WTC11 (cell line): ENCODE data around the gene SCAI.

ENCODE experiments used
- CBFB ChIP-seq: sonication (generic); formaldehyde crosslinking; IDR thresholded peaks from 2 replicates; pipeline ENCODE4 v1.8.1; 2022; ENCODE audit warnings: mild to moderate bottlenecking, low read depth, missing genetic modification reagents
- OVOL2 ChIP-seq: fragments of 250-450 bp; sonication (Bioruptor Pico); IDR thresholded peaks from 2 replicates; pipeline ENCODE4 v1.9.0; 2021; ENCODE audit warnings: mild to moderate bottlenecking, borderline replicate concordance
- SP1 ChIP-seq: sonication (generic); formaldehyde crosslinking; conservative IDR thresholded peaks from 2 replicates; pipeline ENCODE4 v1.8.1; 2022; ENCODE audit warnings: missing genetic modification reagents
- TEAD4 ChIP-seq: sonication (generic); formaldehyde crosslinking; IDR thresholded peaks from 2 replicates; pipeline ENCODE4 v1.8.0; 2022; ENCODE audit warnings: mild to moderate bottlenecking, missing genetic modification reagents
- ZBTB21 ChIP-seq: sonication (generic); formaldehyde crosslinking; IDR thresholded peaks from 2 replicates; pipeline ENCODE4 v1.8.1; 2023; ENCODE audit warnings: mild to moderate bottlenecking, missing genetic modification reagents, borderline replicate concordance
- ZNF121 ChIP-seq: sonication (generic); formaldehyde crosslinking; IDR thresholded peaks from 2 replicates; pipeline ENCODE4 v1.8.0; 2023; ENCODE audit warnings: missing genetic modification reagents
- ZNF232 ChIP-seq: sonication (generic); formaldehyde crosslinking; IDR thresholded peaks from 2 replicates; pipeline ENCODE4 v1.8.0; 2022; ENCODE audit warnings: mild to moderate bottlenecking, missing genetic modification reagents
- TF ChIP-seq, protein P1 (sequence below): sonication (generic); formaldehyde crosslinking; IDR thresholded peaks from 2 replicates; pipeline ENCODE4 v1.8.0; 2022; ENCODE audit warnings: mild to moderate bottlenecking, missing genetic modification reagents
- TF ChIP-seq, protein P2 (sequence below): fragments of 200-600 bp; IDR thresholded peaks from 2 replicates; pipeline ENCODE4 v1.8.0; 2022; ENCODE audit warnings: antibody characterized with exemption
- TF ChIP-seq, protein P3 (sequence below): fragments of 250-450 bp; sonication (Bioruptor Pico); IDR thresholded peaks from 2 replicates; pipeline ENCODE4 v1.9.0; 2021; ENCODE audit warnings: mild to moderate bottlenecking
- TF ChIP-seq, protein P4 (sequence below): sonication (generic); formaldehyde crosslinking; conservative IDR thresholded peaks from 2 replicates; pipeline ENCODE4 v1.8.1; 2023; ENCODE audit warnings: mild to moderate bottlenecking, low read depth, missing genetic modification reagents, moderate library complexity
- TF ChIP-seq, protein P5 (sequence below): sonication (generic); formaldehyde crosslinking; IDR thresholded peaks from 2 replicates; pipeline ENCODE4 v1.8.0; 2022; ENCODE audit warnings: mild to moderate bottlenecking, missing genetic modification reagents
- TF ChIP-seq, protein P6 (sequence below): sonication (generic); formaldehyde crosslinking; IDR thresholded peaks from 2 replicates; pipeline ENCODE4 v1.8.0; 2022; ENCODE audit warnings: missing genetic modification reagents

DNA sequence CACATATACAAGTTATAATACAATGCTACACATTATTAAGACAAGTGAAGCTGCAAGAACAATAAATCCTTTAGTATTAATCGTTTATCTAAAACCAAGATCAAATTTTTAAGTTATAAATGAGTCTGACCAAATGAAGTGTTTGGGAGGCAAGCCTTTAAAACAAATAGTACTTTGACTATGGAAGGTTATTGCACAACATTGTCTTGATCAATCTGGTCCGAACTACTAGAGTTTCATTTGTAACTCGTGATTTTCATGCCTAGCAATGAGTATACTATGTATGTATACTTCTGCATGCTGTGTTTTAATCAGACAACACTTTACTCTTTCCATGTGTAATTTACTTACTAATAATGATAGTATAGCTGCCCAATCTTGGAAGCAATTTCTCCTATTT lies 115.3 kb downstream of the SCAI start:
- TF ChIP-seq, protein P1, sequence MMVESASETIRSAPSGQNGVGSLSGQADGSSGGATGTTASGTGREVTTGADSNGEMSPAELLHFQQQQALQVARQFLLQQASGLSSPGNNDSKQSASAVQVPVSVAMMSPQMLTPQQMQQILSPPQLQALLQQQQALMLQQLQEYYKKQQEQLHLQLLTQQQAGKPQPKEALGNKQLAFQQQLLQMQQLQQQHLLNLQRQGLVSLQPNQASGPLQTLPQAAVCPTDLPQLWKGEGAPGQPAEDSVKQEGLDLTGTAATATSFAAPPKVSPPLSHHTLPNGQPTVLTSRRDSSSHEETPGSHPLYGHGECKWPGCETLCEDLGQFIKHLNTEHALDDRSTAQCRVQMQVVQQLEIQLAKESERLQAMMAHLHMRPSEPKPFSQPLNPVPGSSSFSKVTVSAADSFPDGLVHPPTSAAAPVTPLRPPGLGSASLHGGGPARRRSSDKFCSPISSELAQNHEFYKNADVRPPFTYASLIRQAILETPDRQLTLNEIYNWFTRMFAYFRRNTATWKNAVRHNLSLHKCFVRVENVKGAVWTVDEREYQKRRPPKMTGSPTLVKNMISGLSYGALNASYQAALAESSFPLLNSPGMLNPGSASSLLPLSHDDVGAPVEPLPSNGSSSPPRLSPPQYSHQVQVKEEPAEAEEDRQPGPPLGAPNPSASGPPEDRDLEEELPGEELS (CRISPR knock-in tag) = no peak
- TF ChIP-seq OVOL2 (CRISPR knock-in tag) = no peak
- no peak for TF ChIP-seq SP1 (CRISPR knock-in tag)
- TF ChIP-seq, protein P2, sequence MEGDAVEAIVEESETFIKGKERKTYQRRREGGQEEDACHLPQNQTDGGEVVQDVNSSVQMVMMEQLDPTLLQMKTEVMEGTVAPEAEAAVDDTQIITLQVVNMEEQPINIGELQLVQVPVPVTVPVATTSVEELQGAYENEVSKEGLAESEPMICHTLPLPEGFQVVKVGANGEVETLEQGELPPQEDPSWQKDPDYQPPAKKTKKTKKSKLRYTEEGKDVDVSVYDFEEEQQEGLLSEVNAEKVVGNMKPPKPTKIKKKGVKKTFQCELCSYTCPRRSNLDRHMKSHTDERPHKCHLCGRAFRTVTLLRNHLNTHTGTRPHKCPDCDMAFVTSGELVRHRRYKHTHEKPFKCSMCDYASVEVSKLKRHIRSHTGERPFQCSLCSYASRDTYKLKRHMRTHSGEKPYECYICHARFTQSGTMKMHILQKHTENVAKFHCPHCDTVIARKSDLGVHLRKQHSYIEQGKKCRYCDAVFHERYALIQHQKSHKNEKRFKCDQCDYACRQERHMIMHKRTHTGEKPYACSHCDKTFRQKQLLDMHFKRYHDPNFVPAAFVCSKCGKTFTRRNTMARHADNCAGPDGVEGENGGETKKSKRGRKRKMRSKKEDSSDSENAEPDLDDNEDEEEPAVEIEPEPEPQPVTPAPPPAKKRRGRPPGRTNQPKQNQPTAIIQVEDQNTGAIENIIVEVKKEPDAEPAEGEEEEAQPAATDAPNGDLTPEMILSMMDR = no peak
- TF ChIP-seq ZNF232 (CRISPR knock-in tag) = no peak
- TF ChIP-seq, protein P3, sequence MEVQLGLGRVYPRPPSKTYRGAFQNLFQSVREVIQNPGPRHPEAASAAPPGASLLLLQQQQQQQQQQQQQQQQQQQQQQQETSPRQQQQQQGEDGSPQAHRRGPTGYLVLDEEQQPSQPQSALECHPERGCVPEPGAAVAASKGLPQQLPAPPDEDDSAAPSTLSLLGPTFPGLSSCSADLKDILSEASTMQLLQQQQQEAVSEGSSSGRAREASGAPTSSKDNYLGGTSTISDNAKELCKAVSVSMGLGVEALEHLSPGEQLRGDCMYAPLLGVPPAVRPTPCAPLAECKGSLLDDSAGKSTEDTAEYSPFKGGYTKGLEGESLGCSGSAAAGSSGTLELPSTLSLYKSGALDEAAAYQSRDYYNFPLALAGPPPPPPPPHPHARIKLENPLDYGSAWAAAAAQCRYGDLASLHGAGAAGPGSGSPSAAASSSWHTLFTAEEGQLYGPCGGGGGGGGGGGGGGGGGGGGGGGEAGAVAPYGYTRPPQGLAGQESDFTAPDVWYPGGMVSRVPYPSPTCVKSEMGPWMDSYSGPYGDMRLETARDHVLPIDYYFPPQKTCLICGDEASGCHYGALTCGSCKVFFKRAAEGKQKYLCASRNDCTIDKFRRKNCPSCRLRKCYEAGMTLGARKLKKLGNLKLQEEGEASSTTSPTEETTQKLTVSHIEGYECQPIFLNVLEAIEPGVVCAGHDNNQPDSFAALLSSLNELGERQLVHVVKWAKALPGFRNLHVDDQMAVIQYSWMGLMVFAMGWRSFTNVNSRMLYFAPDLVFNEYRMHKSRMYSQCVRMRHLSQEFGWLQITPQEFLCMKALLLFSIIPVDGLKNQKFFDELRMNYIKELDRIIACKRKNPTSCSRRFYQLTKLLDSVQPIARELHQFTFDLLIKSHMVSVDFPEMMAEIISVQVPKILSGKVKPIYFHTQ (CRISPR knock-in tag) = no peak
- TF ChIP-seq ZNF121 (CRISPR knock-in tag) = no peak
- TF ChIP-seq, protein P4, sequence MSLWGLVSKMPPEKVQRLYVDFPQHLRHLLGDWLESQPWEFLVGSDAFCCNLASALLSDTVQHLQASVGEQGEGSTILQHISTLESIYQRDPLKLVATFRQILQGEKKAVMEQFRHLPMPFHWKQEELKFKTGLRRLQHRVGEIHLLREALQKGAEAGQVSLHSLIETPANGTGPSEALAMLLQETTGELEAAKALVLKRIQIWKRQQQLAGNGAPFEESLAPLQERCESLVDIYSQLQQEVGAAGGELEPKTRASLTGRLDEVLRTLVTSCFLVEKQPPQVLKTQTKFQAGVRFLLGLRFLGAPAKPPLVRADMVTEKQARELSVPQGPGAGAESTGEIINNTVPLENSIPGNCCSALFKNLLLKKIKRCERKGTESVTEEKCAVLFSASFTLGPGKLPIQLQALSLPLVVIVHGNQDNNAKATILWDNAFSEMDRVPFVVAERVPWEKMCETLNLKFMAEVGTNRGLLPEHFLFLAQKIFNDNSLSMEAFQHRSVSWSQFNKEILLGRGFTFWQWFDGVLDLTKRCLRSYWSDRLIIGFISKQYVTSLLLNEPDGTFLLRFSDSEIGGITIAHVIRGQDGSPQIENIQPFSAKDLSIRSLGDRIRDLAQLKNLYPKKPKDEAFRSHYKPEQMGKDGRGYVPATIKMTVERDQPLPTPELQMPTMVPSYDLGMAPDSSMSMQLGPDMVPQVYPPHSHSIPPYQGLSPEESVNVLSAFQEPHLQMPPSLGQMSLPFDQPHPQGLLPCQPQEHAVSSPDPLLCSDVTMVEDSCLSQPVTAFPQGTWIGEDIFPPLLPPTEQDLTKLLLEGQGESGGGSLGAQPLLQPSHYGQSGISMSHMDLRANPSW (CRISPR knock-in tag) = no peak
- TF ChIP-seq, protein P5, sequence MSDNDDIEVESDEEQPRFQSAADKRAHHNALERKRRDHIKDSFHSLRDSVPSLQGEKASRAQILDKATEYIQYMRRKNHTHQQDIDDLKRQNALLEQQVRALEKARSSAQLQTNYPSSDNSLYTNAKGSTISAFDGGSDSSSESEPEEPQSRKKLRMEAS (CRISPR knock-in tag) = no peak
- no peak for TF ChIP-seq TEAD4
- TF ChIP-seq ZBTB21 (CRISPR knock-in tag) = no peak
- no peak for TF ChIP-seq CBFB (CRISPR knock-in tag)
- TF ChIP-seq, protein P6, sequence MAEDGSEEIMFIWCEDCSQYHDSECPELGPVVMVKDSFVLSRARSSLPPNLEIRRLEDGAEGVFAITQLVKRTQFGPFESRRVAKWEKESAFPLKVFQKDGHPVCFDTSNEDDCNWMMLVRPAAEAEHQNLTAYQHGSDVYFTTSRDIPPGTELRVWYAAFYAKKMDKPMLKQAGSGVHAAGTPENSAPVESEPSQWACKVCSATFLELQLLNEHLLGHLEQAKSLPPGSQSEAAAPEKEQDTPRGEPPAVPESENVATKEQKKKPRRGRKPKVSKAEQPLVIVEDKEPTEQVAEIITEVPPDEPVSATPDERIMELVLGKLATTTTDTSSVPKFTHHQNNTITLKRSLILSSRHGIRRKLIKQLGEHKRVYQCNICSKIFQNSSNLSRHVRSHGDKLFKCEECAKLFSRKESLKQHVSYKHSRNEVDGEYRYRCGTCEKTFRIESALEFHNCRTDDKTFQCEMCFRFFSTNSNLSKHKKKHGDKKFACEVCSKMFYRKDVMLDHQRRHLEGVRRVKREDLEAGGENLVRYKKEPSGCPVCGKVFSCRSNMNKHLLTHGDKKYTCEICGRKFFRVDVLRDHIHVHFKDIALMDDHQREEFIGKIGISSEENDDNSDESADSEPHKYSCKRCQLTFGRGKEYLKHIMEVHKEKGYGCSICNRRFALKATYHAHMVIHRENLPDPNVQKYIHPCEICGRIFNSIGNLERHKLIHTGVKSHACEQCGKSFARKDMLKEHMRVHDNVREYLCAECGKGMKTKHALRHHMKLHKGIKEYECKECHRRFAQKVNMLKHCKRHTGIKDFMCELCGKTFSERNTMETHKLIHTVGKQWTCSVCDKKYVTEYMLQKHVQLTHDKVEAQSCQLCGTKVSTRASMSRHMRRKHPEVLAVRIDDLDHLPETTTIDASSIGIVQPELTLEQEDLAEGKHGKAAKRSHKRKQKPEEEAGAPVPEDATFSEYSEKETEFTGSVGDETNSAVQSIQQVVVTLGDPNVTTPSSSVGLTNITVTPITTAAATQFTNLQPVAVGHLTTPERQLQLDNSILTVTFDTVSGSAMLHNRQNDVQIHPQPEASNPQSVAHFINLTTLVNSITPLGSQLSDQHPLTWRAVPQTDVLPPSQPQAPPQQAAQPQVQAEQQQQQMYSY (CRISPR knock-in tag) = no peak
